Breast epithelium (tissue), 3 donors: Measurements from ENCODE around the gene JPT2.

Experiments
- POLR2A ChIP-seq: fragments of 450-650 bp; IDR thresholded peaks from one replicate; pipeline ENCODE4 v1.6.1; 2016; ENCODE audit warnings: antibody characterized with exemption, mild to moderate bottlenecking, moderate library complexity
- POLR2AphosphoS5 ChIP-seq, 3 donors: sonication (generic); formaldehyde crosslinking; IDR thresholded peaks; one replicate each; pipeline ENCODE4 v1.6.1; 2017; ENCODE audit warnings: antibody characterized with exemption in 3 of 3
- TF ChIP-seq, protein P1 (sequence below), 3 donors: fragments of 450-650 bp; IDR thresholded peaks; one replicate each; pipeline ENCODE4 v1.5.1; 2016 to 2017; ENCODE audit warnings: antibody characterized with exemption in 3 of 3, mild to moderate bottlenecking in 3 of 3, moderate library complexity in 3 of 3

DNA sequence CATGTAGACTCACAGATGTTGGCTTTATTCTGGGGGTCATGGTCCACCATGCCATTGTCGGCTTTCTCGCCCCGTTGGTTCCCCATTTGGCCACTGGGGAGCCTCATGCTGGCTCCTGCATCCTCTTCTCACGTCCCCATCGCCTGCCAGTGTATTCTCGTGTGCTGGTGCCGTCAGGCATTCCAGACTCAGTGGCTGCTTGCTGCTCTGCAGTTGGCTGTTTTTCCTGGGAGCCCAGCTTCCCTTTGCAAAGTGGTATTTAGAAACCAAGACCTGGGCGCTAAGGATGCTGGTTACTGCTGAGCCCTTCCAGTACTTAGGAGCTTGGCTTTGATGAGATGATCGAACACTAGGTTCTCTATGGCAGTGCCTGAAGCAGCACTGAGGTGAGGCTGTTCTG lies 46.8 kb upstream of the JPT2 start:
- TF ChIP-seq, protein P1, sequence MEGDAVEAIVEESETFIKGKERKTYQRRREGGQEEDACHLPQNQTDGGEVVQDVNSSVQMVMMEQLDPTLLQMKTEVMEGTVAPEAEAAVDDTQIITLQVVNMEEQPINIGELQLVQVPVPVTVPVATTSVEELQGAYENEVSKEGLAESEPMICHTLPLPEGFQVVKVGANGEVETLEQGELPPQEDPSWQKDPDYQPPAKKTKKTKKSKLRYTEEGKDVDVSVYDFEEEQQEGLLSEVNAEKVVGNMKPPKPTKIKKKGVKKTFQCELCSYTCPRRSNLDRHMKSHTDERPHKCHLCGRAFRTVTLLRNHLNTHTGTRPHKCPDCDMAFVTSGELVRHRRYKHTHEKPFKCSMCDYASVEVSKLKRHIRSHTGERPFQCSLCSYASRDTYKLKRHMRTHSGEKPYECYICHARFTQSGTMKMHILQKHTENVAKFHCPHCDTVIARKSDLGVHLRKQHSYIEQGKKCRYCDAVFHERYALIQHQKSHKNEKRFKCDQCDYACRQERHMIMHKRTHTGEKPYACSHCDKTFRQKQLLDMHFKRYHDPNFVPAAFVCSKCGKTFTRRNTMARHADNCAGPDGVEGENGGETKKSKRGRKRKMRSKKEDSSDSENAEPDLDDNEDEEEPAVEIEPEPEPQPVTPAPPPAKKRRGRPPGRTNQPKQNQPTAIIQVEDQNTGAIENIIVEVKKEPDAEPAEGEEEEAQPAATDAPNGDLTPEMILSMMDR (IDR thresholded peaks at IDR 0.05) = no peak
- TF ChIP-seq POLR2AphosphoS5 (IDR thresholded peaks at IDR 0.05) = no peak
- no peak for TF ChIP-seq POLR2A
